NCI-H2196 (cell line): ENCODE measurements around the gene HDAC4.

Source experiments
- DNase-seq: peaks from one replicate; lab custom pipeline; 2025; ENCODE audit not compliant: unreplicated experiment; lab: John Stamatoyannopoulos, UW

The HDAC4 gene

DNA sequence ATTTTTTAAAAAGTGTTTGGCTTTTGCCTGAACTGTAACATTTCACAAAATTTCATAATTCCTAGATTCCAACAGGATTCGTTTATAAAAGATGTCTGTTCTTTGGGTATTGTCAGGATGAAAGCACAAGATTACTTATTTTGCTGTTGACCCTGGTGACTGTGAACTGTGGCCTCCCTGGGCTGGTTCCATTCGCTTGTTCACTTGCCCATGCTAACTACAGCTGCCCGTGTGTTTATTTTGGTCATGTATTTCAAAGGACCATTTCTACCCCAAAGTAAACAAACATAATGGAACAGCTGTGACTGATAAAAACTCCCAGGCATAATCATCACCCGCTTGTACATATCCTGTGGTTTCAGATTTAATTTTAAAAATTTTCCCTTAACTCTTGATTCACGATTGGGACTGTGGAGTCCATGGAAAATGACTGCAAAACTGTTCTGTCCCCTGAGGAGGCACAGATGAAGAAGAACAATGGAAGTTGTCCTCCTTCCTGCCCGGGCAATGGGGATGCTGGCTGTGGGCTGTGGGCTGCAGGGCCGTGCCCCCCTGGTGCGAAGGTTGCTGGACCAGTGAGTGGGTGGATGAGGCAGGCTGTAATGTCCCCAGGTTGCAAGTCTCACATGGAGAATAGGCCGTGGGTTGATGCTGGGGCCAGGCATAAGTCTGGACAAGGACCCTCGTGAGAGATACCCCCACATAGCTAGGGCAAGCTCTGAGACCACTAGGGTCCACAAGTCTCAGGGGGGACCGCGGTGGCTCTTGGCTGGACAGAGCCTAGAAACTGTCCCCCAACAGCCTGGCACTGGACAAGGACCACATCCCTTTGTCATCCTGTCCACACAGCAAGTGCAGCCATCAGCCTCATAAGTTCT is 28.9 kb upstream of the HDAC4 start:
- peak; percentile 14 for DNase-seq

DNA sequence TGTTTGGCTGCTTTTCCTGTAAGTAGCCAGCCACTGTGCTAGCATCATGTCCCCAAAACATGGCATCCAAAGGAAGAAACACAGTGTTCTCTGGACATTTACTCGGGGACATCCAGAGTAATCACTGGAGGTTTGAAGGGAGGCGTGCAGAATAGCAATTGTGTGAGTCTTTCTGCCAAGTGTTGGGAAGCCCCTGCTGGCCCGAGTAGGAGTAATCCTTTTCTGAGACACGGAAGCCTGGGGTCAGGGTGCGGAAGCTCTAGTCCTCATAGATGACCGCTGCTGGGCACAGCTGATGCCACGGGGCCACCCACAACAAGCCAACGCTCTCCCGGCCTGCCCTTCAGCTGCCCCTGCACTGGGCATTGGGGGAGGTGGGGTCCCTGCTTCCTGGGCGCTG is 24.8 kb upstream of the HDAC4 start:
- DNase-seq: no peak

DNA sequence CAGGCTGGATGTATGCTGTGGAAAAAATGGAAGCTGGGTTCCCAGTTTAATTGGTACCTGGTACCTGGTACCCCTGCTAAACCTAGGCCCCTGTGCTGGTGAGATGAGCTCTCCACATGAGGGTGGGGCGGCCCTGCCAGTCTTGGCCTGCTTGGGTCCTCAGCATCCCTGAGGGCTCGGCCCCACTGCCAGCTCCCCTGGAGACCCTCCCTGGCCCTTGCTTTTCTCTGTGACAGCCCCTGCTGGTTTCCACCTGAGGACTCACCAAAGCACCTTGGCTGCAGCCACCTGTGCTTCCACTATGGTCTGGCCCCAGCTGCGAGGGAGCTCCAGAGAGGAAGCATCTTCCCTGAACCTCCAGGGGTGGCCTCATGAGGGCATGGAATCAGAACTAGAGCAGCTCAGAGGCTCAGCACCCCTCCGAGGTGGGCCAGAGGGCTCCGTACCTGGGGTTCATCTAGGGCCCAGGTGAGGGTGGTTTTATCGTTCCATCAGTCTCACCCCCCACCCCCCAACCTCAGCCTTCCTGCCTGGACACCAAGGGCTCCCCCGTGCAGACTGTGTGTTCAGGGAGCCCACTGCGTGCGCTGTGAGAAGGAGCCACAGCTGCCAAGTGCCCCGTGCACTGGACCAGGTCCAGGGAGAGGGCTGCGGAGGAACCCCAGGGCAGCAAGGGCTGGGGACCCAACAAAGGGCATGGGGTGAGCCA is 23.7 kb upstream of the HDAC4 start:
- DNase-seq: no peak

DNA sequence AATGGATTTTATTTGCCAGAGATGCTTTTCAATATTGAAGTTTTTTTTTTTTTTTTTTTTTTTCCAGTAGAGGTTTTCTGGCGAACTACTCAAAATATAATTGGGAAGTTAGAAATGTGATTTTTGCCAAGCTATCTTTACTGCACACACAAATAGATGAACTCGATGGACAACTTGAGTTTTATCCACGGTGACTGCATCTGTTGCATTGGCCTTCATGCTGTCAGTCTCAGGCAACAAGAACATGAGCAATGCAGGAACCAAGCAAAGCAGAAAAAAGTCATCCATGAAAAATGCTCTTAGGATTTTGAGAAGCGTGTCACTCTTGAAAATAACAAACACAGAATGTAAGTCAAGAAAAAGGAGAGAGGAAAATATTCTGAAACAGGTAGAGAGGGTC is 22.7 kb upstream of the HDAC4 start:
- DNase-seq: no peak

DNA sequence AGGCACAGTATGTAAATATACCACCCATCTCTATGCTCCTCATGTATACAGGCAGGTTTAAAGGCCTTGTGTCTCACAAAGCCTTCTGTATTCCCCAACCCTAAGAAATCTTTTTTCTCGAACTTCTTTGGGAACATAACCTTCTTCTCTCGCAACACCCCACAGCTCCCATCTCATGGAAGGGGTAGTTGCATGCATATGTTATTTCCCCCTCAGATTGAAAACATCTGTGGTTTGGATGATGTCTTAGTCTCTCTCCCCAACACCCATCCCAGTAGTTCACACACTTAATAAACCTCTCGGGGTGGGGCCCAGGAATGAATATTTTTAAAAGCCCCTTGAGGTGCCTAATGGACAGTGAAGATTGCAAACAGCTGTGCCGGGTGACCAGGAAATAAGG is 21.0 kb upstream of the HDAC4 start:
- DNase-seq: no peak

DNA sequence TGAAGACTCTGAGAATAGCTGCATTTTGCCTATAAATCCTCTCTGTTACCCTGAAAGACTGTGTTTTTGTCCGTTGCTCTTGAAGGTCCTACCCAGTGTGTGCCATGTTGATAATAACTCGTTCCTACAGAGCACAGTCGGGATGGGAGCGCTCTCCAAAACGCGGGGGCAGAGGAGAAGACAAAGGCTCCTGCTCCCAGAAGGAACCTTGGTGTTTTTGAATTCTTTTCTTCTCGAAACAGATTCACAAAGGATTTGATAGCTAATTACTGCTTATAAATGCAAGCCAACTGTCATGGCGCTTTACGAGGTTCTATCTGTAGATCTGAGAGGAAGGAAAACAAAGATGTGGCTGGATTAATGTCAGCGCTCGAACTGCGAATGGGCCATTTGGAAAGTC is 19.3 kb upstream of the HDAC4 start:
- DNase-seq: no peak

DNA sequence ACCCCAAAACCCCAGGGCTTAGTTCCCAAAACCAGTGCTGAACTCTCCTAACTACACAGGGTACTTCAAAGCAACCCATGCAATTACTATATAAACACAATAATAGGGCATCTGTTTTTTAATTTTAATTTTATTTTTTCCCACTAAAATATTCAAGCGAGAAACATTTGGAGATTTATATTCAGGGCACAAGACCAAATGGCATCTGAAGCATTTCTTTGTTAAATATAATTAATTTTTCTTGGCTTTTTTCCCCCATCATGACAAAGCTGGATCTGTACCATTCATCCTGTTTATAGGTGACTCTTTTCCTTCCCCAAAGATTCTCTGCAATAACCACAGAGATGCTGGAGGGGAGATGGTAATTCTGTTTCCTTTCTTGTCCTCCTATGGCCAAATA is 18.1 kb upstream of the HDAC4 start:
- no peak for DNase-seq

DNA sequence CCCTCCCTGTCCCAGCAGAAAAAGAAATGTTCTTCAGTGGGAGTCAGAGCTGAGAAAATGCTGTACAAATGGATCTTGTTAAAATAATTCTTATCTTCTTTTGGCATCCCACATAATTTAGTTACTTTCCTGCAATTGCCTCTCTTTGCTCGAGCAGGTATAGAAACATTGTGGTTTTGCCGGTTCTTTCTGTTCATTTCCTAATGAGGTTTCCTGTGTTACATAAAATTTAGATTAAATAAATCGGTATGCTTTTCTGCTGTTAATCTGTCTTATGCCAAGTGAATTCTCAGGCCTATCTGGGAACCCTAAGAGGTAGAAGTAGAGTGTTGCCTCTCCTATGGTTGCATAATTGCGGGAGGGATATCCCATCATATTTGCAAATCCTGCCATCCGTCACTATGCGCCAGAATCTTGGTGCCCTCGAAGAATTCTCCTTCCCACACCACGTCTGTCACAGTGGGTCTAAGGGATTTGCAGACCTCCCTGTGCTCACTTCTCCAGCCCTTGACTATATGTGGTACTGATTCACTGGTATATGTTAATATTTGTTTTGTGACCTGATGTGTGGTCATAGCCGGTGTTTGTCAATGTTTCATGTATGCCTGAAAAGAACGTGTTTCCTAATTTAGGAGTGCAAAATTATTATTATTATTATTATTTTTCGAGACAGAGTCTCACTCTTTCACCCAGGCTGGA is 12.2 kb upstream of the HDAC4 start:
- no peak for DNase-seq

DNA sequence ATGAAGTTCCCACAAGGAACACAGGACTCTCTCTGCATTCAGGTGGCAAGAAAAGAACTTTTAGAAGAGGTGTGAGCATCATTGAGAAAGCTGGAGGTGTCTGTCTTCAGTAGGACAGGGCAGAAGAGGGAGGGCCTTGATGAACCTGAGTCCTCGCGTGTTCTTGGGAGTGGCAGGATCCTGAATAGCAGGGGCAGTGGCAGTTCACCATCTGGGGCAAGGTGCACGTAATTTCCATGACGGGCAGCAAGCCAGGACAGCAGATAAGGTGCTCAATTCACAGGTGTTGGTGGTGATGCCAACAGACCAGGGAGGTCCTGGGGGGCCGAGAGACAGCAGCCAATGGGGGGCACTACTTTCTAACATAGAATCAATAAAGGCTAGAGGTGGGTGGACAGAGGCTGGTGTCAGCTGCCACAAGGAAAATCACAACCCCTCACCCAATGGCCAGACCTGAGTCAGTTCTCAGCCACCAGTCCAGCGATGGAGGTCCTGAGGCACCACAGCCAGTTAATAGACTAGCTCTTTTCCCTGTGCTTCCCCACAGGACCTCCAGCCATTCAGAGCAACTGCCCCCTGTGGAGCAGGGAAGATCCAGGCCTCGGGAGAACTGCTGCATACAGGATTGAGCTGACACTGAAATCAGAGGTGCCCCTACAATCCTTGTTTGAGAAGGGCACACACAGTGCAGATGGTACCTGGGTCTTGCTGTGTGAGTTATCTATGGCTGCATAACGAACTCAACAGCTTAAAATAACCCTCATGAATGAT is 10.9 kb upstream of the HDAC4 start:
- DNase-seq: no peak

DNA sequence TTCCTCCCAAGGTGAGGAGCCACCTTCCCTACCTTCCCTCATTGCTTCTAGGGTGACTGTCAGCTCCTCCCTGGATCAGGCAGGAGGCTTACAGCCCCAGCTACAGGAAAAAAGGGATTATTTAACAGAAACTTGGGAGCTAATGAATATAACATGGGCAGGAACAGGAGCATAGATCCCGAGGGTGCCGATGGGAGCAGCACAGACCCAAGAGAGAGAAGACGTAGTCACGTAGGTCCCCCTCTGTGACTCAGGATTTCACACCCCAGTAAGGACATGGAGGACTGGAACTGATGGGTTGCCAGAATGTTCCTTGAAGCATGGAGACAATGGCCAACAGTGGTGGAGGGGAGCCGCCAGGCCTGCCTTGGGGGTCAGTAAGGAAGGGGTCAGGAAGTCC is 10.3 kb upstream of the HDAC4 start:
- DNase-seq: no peak

DNA sequence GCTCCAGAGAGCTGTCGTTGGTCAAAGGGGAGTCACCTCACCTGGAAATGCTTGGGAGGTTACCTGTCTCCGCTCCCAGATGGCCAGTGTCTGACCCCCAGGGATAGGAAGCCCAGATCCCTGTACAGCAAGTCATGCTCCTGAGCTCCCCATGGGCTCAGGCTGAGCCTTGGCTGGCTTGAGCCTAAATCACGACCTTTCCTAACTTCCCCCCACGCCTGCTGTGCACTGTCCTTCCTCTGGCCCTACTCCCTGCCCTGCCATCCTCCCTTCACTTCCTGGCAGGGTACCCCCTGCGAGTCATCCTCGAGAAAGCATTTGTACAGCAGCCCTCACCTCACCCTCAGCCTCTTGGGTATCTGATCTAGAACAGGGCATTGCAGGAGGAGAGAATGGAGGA is 9.2 kb upstream of the HDAC4 start:
- DNase-seq: no peak

DNA sequence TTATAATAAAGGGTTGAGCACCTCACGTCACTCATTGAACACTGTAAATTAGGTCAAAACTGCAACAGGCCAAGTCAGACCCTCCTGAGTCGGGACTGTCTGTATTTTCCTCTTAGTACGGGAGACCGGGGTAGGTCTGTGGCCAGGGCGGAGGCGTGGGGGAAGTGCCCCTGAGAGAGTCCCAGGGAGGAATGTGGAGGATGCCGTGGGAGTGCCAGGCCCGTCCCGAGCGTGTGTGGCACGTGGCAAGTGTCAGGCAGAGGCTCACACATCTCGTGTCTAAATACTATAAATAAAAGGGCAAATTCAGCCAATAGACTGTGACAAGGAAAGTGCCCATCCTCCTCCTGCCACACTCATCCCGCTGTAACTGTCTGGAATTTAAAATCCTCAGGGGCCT is 6.3 kb upstream of the HDAC4 start:
- DNase-seq: no peak

DNA sequence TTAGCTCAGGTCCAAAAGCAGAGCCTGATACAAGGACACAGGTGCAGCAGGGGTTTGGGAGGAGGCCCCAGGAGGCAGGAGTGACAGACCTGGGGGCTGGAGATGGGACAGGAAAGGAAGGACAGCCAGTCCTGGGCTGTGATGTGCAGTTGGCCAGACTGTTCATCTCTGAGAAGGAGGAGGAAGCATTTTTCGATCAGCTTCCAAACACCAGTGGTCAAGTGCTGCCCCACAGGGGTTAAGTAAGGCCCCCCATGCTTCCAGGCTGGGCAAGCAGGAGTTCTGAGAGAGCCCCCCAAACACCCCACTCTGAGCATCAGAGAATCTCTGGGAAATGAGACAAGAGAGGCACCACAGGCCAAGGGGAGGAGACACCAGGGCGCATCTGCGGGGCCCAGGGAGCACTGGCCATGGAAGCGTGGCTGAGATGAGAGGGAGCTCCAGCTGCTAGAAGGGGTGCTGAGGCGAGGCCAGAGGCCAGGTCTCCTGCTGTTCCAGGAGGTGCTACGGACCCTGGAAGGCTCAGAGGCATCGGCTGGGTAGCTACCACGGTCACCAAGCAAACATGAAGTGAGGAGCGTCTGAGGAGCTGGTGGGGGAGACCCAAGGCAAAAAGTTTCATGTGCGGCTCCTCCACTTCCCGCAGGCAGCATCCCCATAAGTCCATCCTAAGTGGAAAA is 5.6 kb upstream of the HDAC4 start:
- DNase-seq: no peak

DNA sequence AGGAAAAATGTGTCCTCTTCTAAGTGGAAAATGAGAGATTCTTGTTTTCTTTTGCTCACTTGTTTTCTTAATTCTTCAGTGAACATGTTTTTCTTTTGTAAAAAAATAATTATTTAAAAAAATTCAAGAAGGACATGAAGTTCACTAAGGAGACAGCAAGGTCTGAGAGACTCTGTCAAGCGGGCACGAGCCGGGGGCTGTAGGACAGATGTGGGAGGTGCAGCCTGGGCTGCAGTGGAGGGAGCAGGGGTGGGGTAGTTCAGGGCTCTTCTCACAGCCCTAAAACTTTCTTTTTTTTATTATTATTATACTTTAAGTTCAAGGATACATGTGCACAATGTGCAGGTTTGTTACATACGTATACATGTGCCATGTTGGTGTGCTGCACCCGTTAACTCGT is 4.3 kb upstream of the HDAC4 start:
- DNase-seq: no peak

DNA sequence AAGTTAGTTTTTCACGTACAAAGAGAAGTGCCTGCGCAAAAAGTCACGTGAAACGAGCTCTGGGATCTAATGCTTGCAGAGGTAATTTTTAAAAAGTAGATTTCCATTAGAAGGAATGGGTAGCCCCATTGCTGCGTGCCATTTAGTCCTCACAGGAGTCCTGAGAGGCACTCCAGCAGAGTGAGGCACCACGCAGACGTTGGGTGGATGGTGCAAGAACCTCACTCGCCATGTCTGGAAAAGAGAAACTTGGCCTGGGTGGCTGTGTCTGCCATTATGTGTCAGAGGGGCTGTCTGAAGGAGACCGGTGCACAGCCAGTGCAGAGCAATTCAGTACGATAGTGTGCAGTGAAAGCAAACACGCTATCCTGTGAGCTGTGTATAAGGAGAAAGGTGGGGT is 1.8 kb upstream of the HDAC4 start:
- no peak for DNase-seq

DNA sequence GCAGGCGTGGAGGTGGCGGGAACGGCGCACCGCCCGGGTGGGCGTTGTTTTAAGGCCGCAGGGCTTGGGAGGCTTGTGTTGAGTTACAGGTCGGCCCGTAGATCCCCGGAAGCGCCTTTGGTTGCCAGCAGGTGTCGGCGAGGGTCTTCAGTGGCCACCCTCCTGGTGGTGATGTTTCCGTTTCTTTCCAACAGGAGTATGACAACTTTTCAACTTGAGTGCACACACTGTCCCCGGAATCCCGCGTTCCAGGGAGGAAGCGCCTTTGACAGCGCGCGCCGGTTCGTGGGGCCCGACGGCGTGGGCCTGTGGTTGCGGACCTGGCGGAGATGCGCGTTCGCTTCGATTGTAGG is 1.0 kb upstream of the HDAC4 start:
- DNase-seq: peak; percentile 74

DNA sequence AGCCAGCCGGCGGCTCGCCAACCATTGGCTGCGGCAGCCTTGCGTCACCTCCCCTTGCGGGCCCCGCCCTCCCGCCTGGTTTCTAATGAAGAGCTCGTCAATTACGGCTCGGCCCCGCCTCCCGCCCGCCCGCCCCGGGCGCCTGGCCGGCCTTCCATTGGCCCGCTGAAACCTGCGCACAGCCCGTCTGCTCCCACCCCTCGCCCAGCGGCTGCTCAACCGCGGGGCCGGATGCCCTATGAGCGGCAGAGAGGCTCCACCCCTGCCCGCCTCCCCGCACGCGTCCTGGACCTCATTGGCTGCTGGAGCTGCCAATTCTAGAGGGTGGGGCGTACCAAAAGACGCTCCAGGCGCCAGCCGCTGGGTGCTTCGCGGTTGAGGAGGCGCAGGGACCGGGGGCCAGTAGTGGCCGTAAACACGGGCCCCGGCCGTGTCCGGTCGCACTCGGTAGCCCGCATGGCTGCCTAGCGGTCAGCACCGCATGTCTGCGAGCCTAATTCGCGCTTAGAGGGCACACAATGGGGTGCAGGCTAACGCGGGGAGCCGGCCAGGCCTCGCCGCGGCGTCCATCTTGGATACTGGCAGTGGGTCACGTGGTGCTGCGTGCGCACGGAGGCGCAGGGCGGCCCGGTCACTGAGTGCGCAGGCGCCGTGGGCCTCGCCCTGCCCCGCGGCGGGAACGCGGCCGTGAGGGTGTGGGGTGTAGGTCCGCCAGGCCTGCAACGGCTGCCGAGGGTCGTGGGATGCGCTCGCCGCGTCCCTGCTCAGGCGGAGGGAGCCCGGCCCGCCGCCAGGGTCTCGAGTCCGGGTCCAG is 454 bp upstream of the HDAC4 start:
- DNase-seq: peak; percentile 100

DNA sequence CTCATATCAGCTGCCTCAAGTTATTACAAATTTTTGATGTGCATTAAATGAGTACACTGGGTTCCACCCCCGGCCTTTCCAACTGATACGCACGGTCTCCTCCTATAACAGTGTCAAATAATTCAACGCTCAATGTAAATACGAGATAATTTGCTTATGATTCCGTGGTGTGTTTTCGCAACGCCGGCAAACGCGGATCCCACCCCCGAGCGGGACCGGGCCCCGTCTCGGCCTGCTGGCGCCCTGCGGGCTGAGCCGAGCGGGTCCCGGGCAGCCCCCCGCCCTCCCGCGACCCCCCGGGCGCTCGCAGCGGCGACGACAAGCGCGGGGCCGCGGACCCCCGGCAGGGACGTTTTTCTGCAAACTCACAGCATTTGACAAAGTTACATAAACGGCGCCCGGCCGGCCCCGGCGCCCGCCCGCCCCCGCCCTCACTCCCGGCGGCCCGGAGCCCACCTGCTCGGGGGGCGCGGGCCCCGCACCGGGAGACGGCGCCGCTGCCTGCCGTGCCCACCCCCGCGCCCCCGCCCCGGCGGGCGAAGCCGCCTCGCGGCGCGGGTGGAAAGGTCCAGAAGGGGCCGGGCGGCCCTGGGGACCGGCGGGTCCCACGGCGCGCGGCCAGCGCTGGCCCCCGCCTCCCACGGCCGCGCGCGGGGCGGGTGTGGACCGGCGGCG is 762 bp downstream of the HDAC4 start:
- DNase-seq: no peak

DNA sequence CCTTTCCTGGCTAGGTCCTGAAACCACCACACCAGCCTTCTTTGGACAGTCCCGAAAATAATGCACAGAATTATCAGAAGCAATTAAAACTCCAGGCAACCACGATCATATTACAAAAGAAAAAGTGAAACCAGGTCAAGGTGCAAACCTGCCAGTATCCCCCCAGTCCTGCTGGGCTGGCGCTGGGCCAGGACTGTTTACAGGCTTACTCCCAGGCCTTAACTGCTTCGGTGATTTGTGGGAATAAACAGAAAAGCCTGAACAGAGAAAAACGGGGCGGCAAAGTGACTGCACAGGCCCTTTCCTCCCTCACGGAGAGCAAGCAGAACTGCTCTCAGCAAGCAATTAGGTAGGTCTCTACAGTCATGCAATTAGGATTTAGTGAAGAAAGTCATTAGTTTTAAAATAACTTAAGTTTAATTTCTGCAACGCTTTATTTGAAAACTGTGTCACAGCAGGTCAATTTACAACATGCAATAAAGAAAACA is 1.3 kb downstream of the HDAC4 start:
- no peak for DNase-seq
